Calu3 (cell line): Measurements from ENCODE around the gene SLC39A11. TPM values are rescaled to one million over a fixed set of nuclear protein-coding genes. Genes with fewer than 3 reads are reported as not detected.

Experiments used
- BruUV-seq: library from RNA; stranded (reverse); fragments of 400-500 nt; replicated peaks from 2 replicates; lab custom pipeline; 2021; lab: Mats Ljungman, UMichigan
- CTCF ChIA-PET: fragments of 300-600 bp; sonication (Branson Sonifier 250); formaldehyde crosslinking; loops from one replicate; lab custom pipeline; 2022; ENCODE audit warnings: antibody characterized with exemption; lab: Charles Lee
- DNase-seq: peaks from one replicate; pipeline ENCODE4 v3.0.0; 2022
- H3K27ac Mint-ChIP-seq: one replicate; pipeline ENCODE4 v1.8.0; 2022; ENCODE audit warnings: mixed read lengths; ENCODE audit not compliant: unreplicated experiment
- H3K27me3 Mint-ChIP-seq: one replicate; pipeline ENCODE4 v1.8.0; 2022; ENCODE audit warnings: mixed read lengths; ENCODE audit not compliant: unreplicated experiment
- H3K36me3 Mint-ChIP-seq: one replicate; pipeline ENCODE4 v1.8.0; 2022; ENCODE audit warnings: mild to moderate bottlenecking, moderate library complexity, mixed read lengths; ENCODE audit not compliant: insufficient read depth, unreplicated experiment
- H3K4me1 Mint-ChIP-seq: one replicate; pipeline ENCODE4 v1.8.0; 2022; ENCODE audit warnings: mild to moderate bottlenecking, low read depth, mixed read lengths; ENCODE audit not compliant: unreplicated experiment
- H3K4me3 Mint-ChIP-seq: one replicate; pipeline ENCODE4 v1.8.0; 2022; ENCODE audit warnings: mild to moderate bottlenecking, low read depth, moderate library complexity, mixed read lengths; ENCODE audit not compliant: unreplicated experiment
- H3K9me3 Mint-ChIP-seq: one replicate; pipeline ENCODE4 v1.8.0; 2022; ENCODE audit warnings: low read depth, mixed read lengths; ENCODE audit not compliant: unreplicated experiment
- CTCF ChIP-seq: fragments of 200-600 bp; IDR thresholded peaks from one replicate; pipeline ENCODE4 v1.8.0; 2022; ENCODE audit warnings: antibody characterized with exemption; ENCODE audit not compliant: unreplicated experiment
- intact Hi-C: fragments of 100-400 bp; cut with micrococcal nuclease; formaldehyde crosslinking; loops from one replicate; pipeline ENCODE4 v1.10.0; 2022; ENCODE audit not compliant: unreplicated experiment
- total RNA-seq: library from RNA; stranded (reverse); gene quantifications from 2 replicates; pipeline ENCODE4 v1.2.3, GENCODE V29; 2022

SLC39A11 gene
- total RNA-seq, 1 experiment from 2014 or later: 60.3 TPM

GRCh38 chr17:73083432-73083831 is 9.1 kb downstream of the SLC39A11 start:
- no peak for DNase-seq
- peaks cover 32% of the 10 kb centered on the region for H3K36me3 Mint-ChIP-seq
- H3K4me1 Mint-ChIP-seq: no peaks in the 10 kb centered on the region
- intact Hi-C loops: no loop called here
- no peaks in the 10 kb centered on the region for H3K9me3 Mint-ChIP-seq
- BruUV-seq: no TSS peak
- no peak overlapping the region for H3K4me3 Mint-ChIP-seq
- TF ChIP-seq CTCF: no peak
- H3K27me3 Mint-ChIP-seq: no peaks in the 10 kb centered on the region
- H3K27ac Mint-ChIP-seq: no peak overlapping the region
- CTCF ChIA-PET: no interaction called here

- no peak for TF ChIP-seq CTCF
- H3K4me3 Mint-ChIP-seq: no peak overlapping the region
- peaks cover under 1% of the 10 kb centered on the region for H3K4me1 Mint-ChIP-seq
- no peak overlapping the region for H3K27ac Mint-ChIP-seq
- peaks cover 6% of the 10 kb centered on the region for H3K36me3 Mint-ChIP-seq
- H3K27me3 Mint-ChIP-seq: no peaks in the 10 kb centered on the region
- CTCF ChIA-PET: no interaction called here
- BruUV-seq: no TSS peak
- intact Hi-C loops: no loop called here
- H3K9me3 Mint-ChIP-seq: no peaks in the 10 kb centered on the region
- no peak for DNase-seq
Measured at GRCh38 chr17:73074566-73074965, 17.9 kb downstream of the SLC39A11 start.

- Mint-ChIP-seq H3K9me3 (no peaks in the 10 kb centered on the region), H3K4me1 (peaks cover 20% of the 10 kb centered on the region), H3K27me3 (no peaks in the 10 kb centered on the region), H3K27ac (no peak overlapping the region), H3K4me3 (no peak overlapping the region), H3K36me3 (no peaks in the 10 kb centered on the region)
- TF ChIP-seq CTCF: no peak
- CTCF ChIA-PET: no interaction called here
- no peak for DNase-seq
- intact Hi-C loops: no loop called here
- no TSS peak for BruUV-seq
Measured at GRCh38 chr17:73072219-73072962, 20.1 kb downstream of the SLC39A11 start.

- TF ChIP-seq CTCF: no peak
- intact Hi-C loops: no loop called here
- Mint-ChIP-seq H3K9me3 (no peaks in the 10 kb centered on the region), H3K27me3 (no peaks in the 10 kb centered on the region), H3K4me3 (no peak overlapping the region), H3K27ac (no peak overlapping the region), H3K36me3 (no peaks in the 10 kb centered on the region), H3K4me1 (peaks cover 20% of the 10 kb centered on the region)
- no peak for DNase-seq
- BruUV-seq: no TSS peak
- CTCF ChIA-PET: no interaction called here
Measured at GRCh38 chr17:73071066-73071999, 21.2 kb downstream of the SLC39A11 start.
